Panc1 (cell line): ENCODE data around the gene LHX1. TPM values are rescaled to one million over a fixed set of nuclear protein-coding genes. Genes with fewer than 3 reads are reported as not detected.

Experiments
- ATAC-seq: fragments of 200-7000 bp; cut with Tn5 transposase; 2 replicates; pipeline ENCODE4 v1.9.1; 2020; ENCODE audit warnings: mild to moderate bottlenecking, moderate library complexity
- BruUV-seq: library from RNA; stranded (reverse); fragments of 400-500 nt; replicated peaks from 2 replicates; lab custom pipeline; 2021; lab: Mats Ljungman, UMichigan
- CTCF ChIA-PET: fragments of 300-600 bp; sonication (Branson Sonifier 250); formaldehyde crosslinking; loops from one replicate; lab custom pipeline; 2022; ENCODE audit warnings: antibody characterized with exemption; lab: Charles Lee
- POLR2A ChIA-PET: fragments of 300-600 bp; sonication (Branson Sonifier 250); formaldehyde crosslinking; loops from one replicate; lab custom pipeline; 2022; ENCODE audit warnings: antibody characterized with exemption; lab: Charles Lee
- DNase-seq: peaks from one replicate; pipeline ENCODE4 v3.0.0-alpha.2; 2010; ENCODE audit warnings: low read depth, low spot score
- H3K27ac ChIP-seq: 2 replicates; pipeline ENCODE4 v1.5.1; 2011; ENCODE audit warnings: mild to moderate bottlenecking, low read length, inconsistent platforms
- H3K27me3 ChIP-seq: fragments of 200-500 bp; sonication (Bioruptor generic); 2 replicates; pipeline ENCODE4 v1.6.0; 2014; ENCODE audit warnings: low read length, inconsistent platforms; ENCODE audit not compliant: control insufficient read depth, insufficient read depth
- H3K36me3 ChIP-seq: fragments of 200-500 bp; sonication (Bioruptor generic); 2 replicates; pipeline ENCODE4 v1.5.1; 2014; ENCODE audit warnings: inconsistent platforms, mild to moderate bottlenecking, low read length, moderate library complexity; ENCODE audit not compliant: control insufficient read depth, insufficient read depth
- H3K4me1 ChIP-seq: 2 replicates; pipeline ENCODE4 v1.5.1; 2011; ENCODE audit warnings: inconsistent platforms, mild to moderate bottlenecking, low read length, moderate library complexity; ENCODE audit not compliant: control insufficient read depth, insufficient read depth
- H3K4me3 ChIP-seq, 2 experiments: 2 replicates each; pipeline ENCODE4 v1.5.1; 2011 to 2012; ENCODE audit warnings: low read depth in 2 of 2, low read length in 2 of 2, mild to moderate bottlenecking in 2 of 2, inconsistent platforms in 1 of 2, moderate library complexity in 1 of 2
- H3K9me3 ChIP-seq: fragments of 200-500 bp; sonication (Bioruptor generic); 2 replicates; pipeline ENCODE4 v1.5.1; 2014; ENCODE audit warnings: low read depth, mild to moderate bottlenecking, inconsistent platforms, low read length, moderate library complexity; ENCODE audit not compliant: control insufficient read depth, insufficient read depth
- CTCF ChIP-seq: fragments of 450-650 bp; IDR thresholded peaks from 2 replicates; pipeline ENCODE4 v1.5.1; 2017; ENCODE audit warnings: mild to moderate bottlenecking
- POLR2AphosphoS5 ChIP-seq: IDR thresholded peaks from 2 replicates; pipeline ENCODE4 v1.6.1; 2012; ENCODE audit warnings: mild to moderate bottlenecking, low read depth, low read length, moderate library complexity
- REST ChIP-seq, 2 experiments: IDR thresholded peaks; 2 replicates each; pipeline ENCODE4 v1.6.1; 2011 to 2012; ENCODE audit warnings: low read depth in 2 of 2, control low read depth in 1 of 2, low read length in 1 of 2, mild to moderate bottlenecking in 1 of 2, moderate library complexity in 1 of 2; ENCODE audit not compliant: insufficient read depth in 1 of 2
- SIN3A ChIP-seq: IDR thresholded peaks from 2 replicates; pipeline ENCODE4 v1.6.1; 2012; ENCODE audit warnings: low read depth, mild to moderate bottlenecking, low read length, moderate library complexity, borderline replicate concordance; ENCODE audit not compliant: insufficient read depth
- TCF7L2 ChIP-seq: IDR thresholded peaks from 2 replicates; pipeline ENCODE4 v1.6.1; 2011; ENCODE audit warnings: mild to moderate bottlenecking, low read depth, low read length, inconsistent platforms
- in situ Hi-C: cut with HindIII; loops from 2 replicates; pipeline ENCODE4 v1.10.0; 2016; ENCODE audit warnings: low sequenced_read_pairs, low pct_unique_long_range_greater_than_20kb
- intact Hi-C: fragments of 100-400 bp; cut with micrococcal nuclease; formaldehyde crosslinking; loops from one replicate; pipeline ENCODE4 v1.10.0; 2022; ENCODE audit not compliant: unreplicated experiment
- total RNA-seq: library from RNA; stranded (reverse); gene quantifications from one replicate; pipeline ENCODE4 v1.2.1, GENCODE V29; 2021; ENCODE audit not compliant: unreplicated experiment

LHX1 gene
- total RNA-seq, 1 experiment from 2014 or later: 8.6 TPM

- H3K4me3 ChIP-seq: no peak overlapping the region
- ATAC-seq (no peak), DNase-seq (no peak)
- H3K27ac ChIP-seq: no peak overlapping the region
- TF ChIP-seq SIN3A: no peak
- no peak for TF ChIP-seq REST (IDR thresholded peaks at IDR 0.05; ENCODE audit: insufficient read depth in 1 of 2, low read depth in 2 of 2, low read length in 1 of 2)
- no peak for TF ChIP-seq CTCF
- TF ChIP-seq POLR2AphosphoS5: no peak
- TF ChIP-seq TCF7L2: no peak
- no peaks in the 10 kb centered on the region for H3K27me3 ChIP-seq
- no TSS peak for BruUV-seq
- H3K36me3 ChIP-seq: no peaks in the 10 kb centered on the region
- no peaks in the 10 kb centered on the region for H3K9me3 ChIP-seq
- intact Hi-C loops: no loop called here
- CTCF ChIA-PET: no interaction called here
- in situ Hi-C loops: no loop called here
- POLR2A ChIA-PET: no interaction called here
- no peaks in the 10 kb centered on the region for H3K4me1 ChIP-seq
These were observed 42.4 kb upstream of the LHX1 start for GRCh38 chr17:36894925-36895324.

- TF ChIP-seq TCF7L2: no peak
- no peak for TF ChIP-seq POLR2AphosphoS5
- TF ChIP-seq SIN3A: no peak
- no peak for TF ChIP-seq REST (IDR thresholded peaks at IDR 0.05; ENCODE audit: insufficient read depth in 1 of 2, low read depth in 2 of 2, low read length in 1 of 2)
- TF ChIP-seq CTCF: no peak
- Histone ChIP-seq H3K27me3 (no peaks in the 10 kb centered on the region), H3K9me3 (no peaks in the 10 kb centered on the region), H3K27ac (no peak overlapping the region), H3K4me3 (no peak overlapping the region), H3K36me3 (no peaks in the 10 kb centered on the region), H3K4me1 (no peaks in the 10 kb centered on the region)
- ChIA-PET CTCF (no interaction called here), POLR2A (no interaction called here)
- no TSS peak for BruUV-seq
- DNase-seq (no peak), ATAC-seq (no peak)
- in situ Hi-C loops (no loop called here), intact Hi-C loops (no loop called here)
These were observed 37.8 kb upstream of the LHX1 start for GRCh38 chr17:36899250-36900159.
